Natural killer cell (primary cell): Measurements from ENCODE around the gene PCNP. TPM values are rescaled to one million over a fixed set of nuclear protein-coding genes. Genes with fewer than 3 reads are reported as not detected.

Experiments
- ATAC-seq, 3 donors: fragments of 150-1000 bp in 2 of 3; fragments of 200-7000 bp in 1 of 3; cut with Tn5 transposase; 1 replicate in 1 of 3; 2 replicates in 2 of 3; pipeline ENCODE4 v1.10.0; 2021; ENCODE audit warnings: mild to moderate bottlenecking in 2 of 3, moderate library complexity in 2 of 3
- DNase-seq, 2 donors: peaks; one replicate each; pipeline versions ENCODE4 v3.0.0 to v3.0.0-alpha.2; 2013 to 2021; ENCODE audit warnings: mixed read lengths in 1 of 2
- H3K27ac ChIP-seq: one replicate; pipeline ENCODE4 v1.5.1; 2013; ENCODE audit warnings: mild to moderate bottlenecking, low read length
- H3K27me3 ChIP-seq: one replicate; pipeline ENCODE4 v1.6.1; 2013; ENCODE audit warnings: low read length; ENCODE audit not compliant: control insufficient read depth, insufficient read depth
- H3K36me3 ChIP-seq: one replicate; pipeline ENCODE4 v1.6.1; 2013; ENCODE audit warnings: low read length; ENCODE audit not compliant: control insufficient read depth, insufficient read depth
- H3K4me1 ChIP-seq: one replicate; pipeline ENCODE4 v1.6.1; 2013; ENCODE audit warnings: low read length; ENCODE audit not compliant: control insufficient read depth, insufficient read depth
- H3K4me3 ChIP-seq: one replicate; pipeline ENCODE4 v1.5.1; 2013; ENCODE audit warnings: low read length
- H3K9me3 ChIP-seq: one replicate; pipeline ENCODE4 v1.6.1; 2013; ENCODE audit warnings: low read length; ENCODE audit not compliant: control insufficient read depth, insufficient read depth
- H3K27ac Mint-ChIP-seq, 2 donors: one replicate each; pipeline ENCODE4 v1.8.0; 2022; ENCODE audit warnings: mild to moderate bottlenecking in 2 of 2, mixed read lengths in 2 of 2, moderate library complexity in 1 of 2
- H3K27me3 Mint-ChIP-seq, 2 donors: one replicate each; pipeline ENCODE4 v1.8.0; 2022; ENCODE audit warnings: low read depth in 2 of 2, mixed read lengths in 2 of 2
- H3K36me3 Mint-ChIP-seq: one replicate; pipeline ENCODE4 v1.8.0; 2022; ENCODE audit warnings: mixed read lengths
- H3K4me1 Mint-ChIP-seq, 2 donors: one replicate each; pipeline ENCODE4 v1.8.0; 2022; ENCODE audit warnings: mixed read lengths in 2 of 2
- H3K4me3 Mint-ChIP-seq: one replicate; pipeline ENCODE4 v1.8.0; 2022; ENCODE audit warnings: mild to moderate bottlenecking, moderate library complexity, mixed read lengths
- H3K9me3 Mint-ChIP-seq, 2 donors: one replicate each; pipeline ENCODE4 v1.8.0; 2022; ENCODE audit warnings: mixed read lengths in 2 of 2
- CTCF ChIP-seq: fragments of 200-600 bp; IDR thresholded peaks from one replicate; pipeline ENCODE4 v1.8.0; 2022; ENCODE audit warnings: antibody characterized with exemption
- WGBS: methylation state at CpG from one replicate; pipeline ENCODE4 v1.1.7; 2013; ENCODE audit warnings: missing lambda C conversion rate; ENCODE audit not compliant: insufficient coverage; 5-methylcytosine and 5-hydroxymethylcytosine counted together
- intact Hi-C: fragments of 100-400 bp; cut with micrococcal nuclease; formaldehyde crosslinking; loops from one replicate; pipeline ENCODE4 v1.14.2; 2022
- total RNA-seq, 4 donors: library from RNA; stranded (reverse); fragments of 120-200 nt in 1 of 4; gene quantifications; one replicate each; pipeline versions ENCODE4 v1.2.3 to v1.2.4, GENCODE V29; 2013 to 2022

The PCNP gene
- total RNA-seq, 3 donors from 2014 or later (not counting 1 experiment from before 2014, with no cell fraction given): 119 to 132 (median 124) TPM

- H3K27me3 ChIP-seq: peaks cover 9% of the 10 kb centered on the region
- H3K27ac Mint-ChIP-seq: peak within 1 kb of the TSS; percentile 87 to 91
- DNase-seq (peak; percentile 89 to 97), ATAC-seq (peak; percentile 96 to 97 (median 96))
- under 1% methylated on average over 28 of the region's 35 CpGs for WGBS
- TF ChIP-seq CTCF: no peak
- H3K9me3 Mint-ChIP-seq: no peaks in the 10 kb centered on the region
- peaks cover 7 to 12% of the 10 kb centered on the region in 2 donors for H3K27me3 Mint-ChIP-seq
- H3K4me1 Mint-ChIP-seq: peaks cover 18 to 20% of the 10 kb centered on the region in 2 donors
- no peaks in the 10 kb centered on the region for H3K36me3 Mint-ChIP-seq
- peak within 1 kb of the TSS; percentile 94 for H3K4me3 Mint-ChIP-seq
- peaks cover 13% of the 10 kb centered on the region for H3K4me1 ChIP-seq
- no peaks in the 10 kb centered on the region for H3K9me3 ChIP-seq
- peak within 1 kb of the TSS; percentile 91 for H3K27ac ChIP-seq
- intact Hi-C loops: loop anchor here (1.0 kb wide), 2 partner anchors 12 to 48 kb away; partner anchors contain the start of gene SENP7
- peaks cover 14% of the 10 kb centered on the region for H3K36me3 ChIP-seq
- peak within 1 kb of the TSS; percentile 91 for H3K4me3 ChIP-seq
Observed at GRCh38 chr3:101561630-101562328, 12.2 kb upstream of the PCNP start, which contains the start of gene TRMT10C. Gene TRMT10C, plus strand, starts transcription at chr3:101561868. Its CDS starts 2,914 bp downstream, at chr3:101564782.

GRCh38 chr3:101567528-101568317 lies 6.3 kb upstream of the PCNP start:
- 84% methylated on average over 6 of the region's 6 CpGs for WGBS
- no peak overlapping the region for H3K27ac ChIP-seq
- H3K27ac Mint-ChIP-seq: peak overlapping the region in 1 of 2 donors; percentile 49
- H3K36me3 Mint-ChIP-seq: no peaks in the 10 kb centered on the region
- H3K27me3 ChIP-seq: no peaks in the 10 kb centered on the region
- no peak for TF ChIP-seq CTCF
- H3K27me3 Mint-ChIP-seq: no peaks in the 10 kb centered on the region
- peaks cover 20% of the 10 kb centered on the region for H3K36me3 ChIP-seq
- peaks cover 6% of the 10 kb centered on the region for H3K4me1 ChIP-seq
- H3K9me3 Mint-ChIP-seq: no peaks in the 10 kb centered on the region
- ATAC-seq (no peak), DNase-seq (no peak)
- H3K4me1 Mint-ChIP-seq: peaks cover 11 to 19% of the 10 kb centered on the region in 2 donors
- intact Hi-C loops: no loop called here
- no peak overlapping the region for H3K4me3 ChIP-seq
- H3K4me3 Mint-ChIP-seq: no peak overlapping the region
- no peaks in the 10 kb centered on the region for H3K9me3 ChIP-seq

- no peak for ATAC-seq
- H3K4me1 Mint-ChIP-seq: peaks cover 34 to 35% of the 10 kb centered on the region in 2 donors
- peaks cover 10% of the 10 kb centered on the region for H3K4me1 ChIP-seq
- H3K27me3 Mint-ChIP-seq: no peaks in the 10 kb centered on the region
- no peaks in the 10 kb centered on the region for H3K9me3 ChIP-seq
- no peak overlapping the region for H3K4me3 ChIP-seq
- WGBS: 66% methylated on average over 6 of the region's 9 CpGs
- H3K4me3 Mint-ChIP-seq: no peak overlapping the region
- H3K27me3 ChIP-seq: no peaks in the 10 kb centered on the region
- no peaks in the 10 kb centered on the region for H3K9me3 Mint-ChIP-seq
- peaks cover 9% of the 10 kb centered on the region for H3K36me3 ChIP-seq
- peak in 1 of 2 donors; percentile 57 for DNase-seq
- H3K36me3 Mint-ChIP-seq: no peaks in the 10 kb centered on the region
- TF ChIP-seq CTCF: no peak
- intact Hi-C loops: loop anchor here (5.0 to 10.0 kb wide), 4 partner anchors 189 to 1306 kb away; partner anchors contain the start of genes TBC1D23 and TFG
- no peak overlapping the region for H3K27ac Mint-ChIP-seq
- H3K27ac ChIP-seq: no peak overlapping the region
Observed at GRCh38 chr3:101571028-101571895, 2.7 kb upstream of the PCNP start.
